Mammary epithelial cell (primary cell): Measurements from ENCODE around the gene PRKCQ.

Experiments
- CTCF ChIP-seq, 2 donors: IDR thresholded peaks in 1 of 2; conservative IDR thresholded peaks in 1 of 2; 2 replicates each; pipeline ENCODE4 v1.5.1; 2011 to 2012; ENCODE audit warnings: inconsistent platforms in 2 of 2, low read length in 2 of 2, mild to moderate bottlenecking in 2 of 2, control low read depth in 1 of 2, low read depth in 1 of 2; ENCODE audit not compliant: insufficient read depth in 1 of 2; ENCODE audit errors: extremely low read depth in 1 of 2
- EZH2 ChIP-seq: IDR thresholded peaks from 2 replicates; pipeline ENCODE4 v1.6.1; 2012; ENCODE audit warnings: low read length, inconsistent platforms, borderline replicate concordance

DNA sequence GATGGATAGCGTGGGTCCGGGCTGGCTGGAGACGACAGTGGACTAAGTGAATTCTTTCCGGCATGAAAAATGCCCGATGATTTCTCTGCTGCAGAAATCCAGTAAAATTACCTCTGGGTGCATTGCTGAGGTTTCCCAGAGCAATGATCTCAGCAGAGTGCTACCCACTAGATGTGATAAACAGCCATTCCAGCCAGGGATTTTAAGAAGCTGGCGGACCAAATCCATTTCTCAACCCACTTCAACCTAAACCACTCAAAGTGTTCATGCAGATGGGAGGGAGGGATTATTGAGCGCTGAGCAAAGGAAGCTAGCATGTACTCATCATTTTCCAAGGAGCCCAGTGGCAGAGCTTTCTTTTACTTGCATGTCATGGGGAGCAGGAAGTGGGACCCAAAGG, 116.7 kb downstream of the PRKCQ start:
- TF ChIP-seq CTCF (conservative IDR thresholded peaks at IDR 0.05 in 1 of 2, IDR thresholded peaks at IDR 0.05 in 1 of 2; ENCODE audit: extremely low read depth in 1 of 2, insufficient read depth in 1 of 2, low read depth in 1 of 2, low read length in 2 of 2) (no peak), EZH2 (no peak)
